ENCODE results near the gene KCNA10.

KCNA10 gene

GRCh38 chr1:110481968-110482623 lies 36.9 kb downstream of the KCNA10 start:
- Histone ChIP-seq H3K27me3 (ENCODE audit: insufficient read depth, poor library complexity, severe bottlenecking) (no peaks in the 10 kb centered on the region), H3K27ac (replicated peaks) (no peak overlapping the region), H3K4me3 (replicated peaks; ENCODE audit: insufficient read depth, low read length) (no peak overlapping the region)
- no peak for DNase-seq (ENCODE audit: low read depth in 1 of 2, low spot score in 1 of 2)
- TF ChIP-seq GABPA (IDR thresholded peaks at IDR 0.05; ENCODE audit: low read depth): no peak
- no peak for TF ChIP-seq REST (IDR thresholded peaks at IDR 0.05; ENCODE audit: insufficient replicate concordance, low read depth)

- DNase-seq (ENCODE audit: low read depth in 1 of 2, low spot score in 1 of 2): no peak
- Histone ChIP-seq H3K27me3 (ENCODE audit: insufficient read depth, poor library complexity, severe bottlenecking) (no peaks in the 10 kb centered on the region), H3K27ac (replicated peaks) (no peak overlapping the region), H3K4me3 (replicated peaks; ENCODE audit: insufficient read depth, low read length) (no peak overlapping the region)
- TF ChIP-seq GABPA (IDR thresholded peaks at IDR 0.05; ENCODE audit: low read depth) (no peak), REST (IDR thresholded peaks at IDR 0.05; ENCODE audit: insufficient replicate concordance, low read depth) (no peak), SPI1 (IDR thresholded peaks at IDR 0.05; ENCODE audit: borderline replicate concordance, low read depth) (no peak), POLR2AphosphoS5 (IDR thresholded peaks at IDR 0.05; ENCODE audit: low read depth) (no peak), CTCF (IDR thresholded peaks at IDR 0.05; ENCODE audit: insufficient read depth, low read length) (no peak)
Measured at GRCh38 chr1:110480356-110481096, 38.4 kb downstream of the KCNA10 start.

GRCh38 chr1:110478886-110479285 lies 40.1 kb downstream of the KCNA10 start:
- H3K4me3 ChIP-seq (replicated peaks; ENCODE audit: insufficient read depth, low read length): no peak overlapping the region
- H3K27ac ChIP-seq (replicated peaks): no peak overlapping the region
- TF ChIP-seq SPI1 (IDR thresholded peaks at IDR 0.05; ENCODE audit: borderline replicate concordance, low read depth): no peak
- no peak for TF ChIP-seq REST (IDR thresholded peaks at IDR 0.05; ENCODE audit: insufficient replicate concordance, low read depth)
- TF ChIP-seq POLR2AphosphoS5 (IDR thresholded peaks at IDR 0.05; ENCODE audit: low read depth): no peak
- TF ChIP-seq CTCF (IDR thresholded peaks at IDR 0.05; ENCODE audit: insufficient read depth, low read length): no peak
- no peak for TF ChIP-seq GABPA (IDR thresholded peaks at IDR 0.05; ENCODE audit: low read depth)
- DNase-seq (ENCODE audit: low read depth in 1 of 2, low spot score in 1 of 2): no peak
- H3K27me3 ChIP-seq (ENCODE audit: insufficient read depth, poor library complexity, severe bottlenecking): no peaks in the 10 kb centered on the region

All from HL-60 (cell line).